Measurements from ENCODE around the gene PTPRN2.

- TF ChIP-seq TARDBP (IDR thresholded peaks at IDR 0.05) = no peak
- TF ChIP-seq FOXK2 (IDR thresholded peaks at IDR 0.05) = no peak
- no peak for TF ChIP-seq SP1 (IDR thresholded peaks at IDR 0.05)
- TF ChIP-seq BHLHE40 (IDR thresholded peaks at IDR 0.05; ENCODE audit: borderline replicate concordance) = no peak
- TF ChIP-seq ELF4 (IDR thresholded peaks at IDR 0.05) = no peak
- TF ChIP-seq ARNT (IDR thresholded peaks at IDR 0.05) = no peak
- no peak for TF ChIP-seq PKNOX1 (IDR thresholded peaks at IDR 0.05)
- no peak for TF ChIP-seq L3MBTL2 (conservative IDR thresholded peaks at IDR 0.05)
- TF ChIP-seq NFRKB (IDR thresholded peaks at IDR 0.05) = no peak
- TF ChIP-seq FOXM1 (IDR thresholded peaks at IDR 0.05; ENCODE audit: borderline replicate concordance) = no peak
- no peak for TF ChIP-seq FOXA1 (IDR thresholded peaks at IDR 0.05)
Observed at GRCh38 chr7:157855016-157855415, 732.6 kb downstream of the PTPRN2 start.
